ENCODE measurements around the gene ITGB1. TPM values are rescaled to one million over a fixed set of nuclear protein-coding genes. Genes with fewer than 3 reads are reported as not detected.
A peak's percentile ranks its signal among the peaks of the same experiment; 100 is the strongest.

The ITGB1 gene
- total and polyA plus RNA-seq, 10 donors: 31.5 to 555 (median 316) TPM

GRCh38 chr10:32990811-32991210 lies 32.8 kb upstream of the ITGB1 start:
- Histone ChIP-seq H3K27me3 (replicated peaks in 1 of 7) (no peaks in the 10 kb centered on the region), H3K27ac (no peak overlapping the region), H3K9me3 (peaks cover 0 to 8% (median 0%) of the 10 kb centered on the region in 8 donors), H3K36me3 (no peaks in the 10 kb centered on the region), H3K4me1 (peaks cover 0 to 13% (median 7%) of the 10 kb centered on the region in 6 donors), H3K4me3 (no peak overlapping the region)
- TF ChIP-seq POLR2AphosphoS5 (IDR thresholded peaks at IDR 0.05): no peak
- TF ChIP-seq, protein P1, sequence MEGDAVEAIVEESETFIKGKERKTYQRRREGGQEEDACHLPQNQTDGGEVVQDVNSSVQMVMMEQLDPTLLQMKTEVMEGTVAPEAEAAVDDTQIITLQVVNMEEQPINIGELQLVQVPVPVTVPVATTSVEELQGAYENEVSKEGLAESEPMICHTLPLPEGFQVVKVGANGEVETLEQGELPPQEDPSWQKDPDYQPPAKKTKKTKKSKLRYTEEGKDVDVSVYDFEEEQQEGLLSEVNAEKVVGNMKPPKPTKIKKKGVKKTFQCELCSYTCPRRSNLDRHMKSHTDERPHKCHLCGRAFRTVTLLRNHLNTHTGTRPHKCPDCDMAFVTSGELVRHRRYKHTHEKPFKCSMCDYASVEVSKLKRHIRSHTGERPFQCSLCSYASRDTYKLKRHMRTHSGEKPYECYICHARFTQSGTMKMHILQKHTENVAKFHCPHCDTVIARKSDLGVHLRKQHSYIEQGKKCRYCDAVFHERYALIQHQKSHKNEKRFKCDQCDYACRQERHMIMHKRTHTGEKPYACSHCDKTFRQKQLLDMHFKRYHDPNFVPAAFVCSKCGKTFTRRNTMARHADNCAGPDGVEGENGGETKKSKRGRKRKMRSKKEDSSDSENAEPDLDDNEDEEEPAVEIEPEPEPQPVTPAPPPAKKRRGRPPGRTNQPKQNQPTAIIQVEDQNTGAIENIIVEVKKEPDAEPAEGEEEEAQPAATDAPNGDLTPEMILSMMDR (IDR thresholded peaks at IDR 0.05 in 8 of 11, conservative IDR thresholded peaks at IDR 0.05 in 3 of 11): no peak
- no peak for DNase-seq
- intact Hi-C loops (cut with DNase I; ENCODE audit: low total_unique reads): no loop called here

DNA sequence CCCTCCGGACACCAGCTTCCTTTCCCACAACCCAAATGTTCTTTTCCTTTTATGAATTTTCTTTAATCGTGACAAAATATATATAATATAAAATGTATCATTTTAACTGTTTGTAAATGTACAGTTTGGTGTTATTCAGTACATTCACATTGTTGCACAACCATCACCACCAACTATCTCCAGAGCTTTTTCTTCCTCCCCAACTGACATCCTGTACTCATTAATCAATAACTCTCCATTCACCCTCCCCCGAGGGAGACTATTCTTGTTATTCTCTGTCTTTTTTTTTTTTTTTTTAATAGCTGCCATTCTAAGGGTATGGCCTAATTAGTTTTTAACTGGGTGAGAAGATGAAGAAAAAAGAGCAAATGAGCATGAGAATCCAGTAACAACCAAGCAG lies 30.6 kb upstream of the ITGB1 start:
- intact Hi-C loops (cut with DNase I; ENCODE audit: low total_unique reads): no loop called here
- TF ChIP-seq POLR2A (IDR thresholded peaks at IDR 0.05): no peak
- TF ChIP-seq, protein P1 (IDR thresholded peaks at IDR 0.05 in 8 of 11, conservative IDR thresholded peaks at IDR 0.05 in 3 of 11): no peak
- TF ChIP-seq POLR2AphosphoS5 (IDR thresholded peaks at IDR 0.05): no peak
- peaks cover 0 to 6% (median 0%) of the 10 kb centered on the region in 8 donors for H3K9me3 ChIP-seq
- peaks cover 0 to 17% (median 11%) of the 10 kb centered on the region in 6 donors for H3K4me1 ChIP-seq
- 60 to 75% (median 62%) methylated on average over 3 of the region's 3 CpGs for WGBS, 5 donors
- H3K4me3 ChIP-seq: no peak overlapping the region
- no peak for DNase-seq
- no peaks in the 10 kb centered on the region for H3K27me3 ChIP-seq (replicated peaks in 1 of 7)
- no peaks in the 10 kb centered on the region for H3K36me3 ChIP-seq
- no peak overlapping the region for H3K27ac ChIP-seq

- WGBS, 5 donors: 80 to 93% (median 89%) methylated on average over 1 of the region's 1 CpG
- intact Hi-C loops (cut with DNase I; ENCODE audit: low total_unique reads): no loop called here
- no peak overlapping the region for H3K4me3 ChIP-seq
- DNase-seq: no peak
- H3K9me3 ChIP-seq: peaks cover 0 to 6% (median 0%) of the 10 kb centered on the region in 8 donors
- TF ChIP-seq, protein P1 (IDR thresholded peaks at IDR 0.05 in 8 of 11, conservative IDR thresholded peaks at IDR 0.05 in 3 of 11): no peak
- no peak for TF ChIP-seq POLR2A (IDR thresholded peaks at IDR 0.05)
- TF ChIP-seq POLR2AphosphoS5 (IDR thresholded peaks at IDR 0.05): no peak
- peaks cover 6 to 31% (median 22%) of the 10 kb centered on the region in 6 donors for H3K4me1 ChIP-seq
- H3K27me3 ChIP-seq (replicated peaks in 1 of 7): no peaks in the 10 kb centered on the region
- no peaks in the 10 kb centered on the region for H3K36me3 ChIP-seq
- no peak overlapping the region for H3K27ac ChIP-seq
Measured at GRCh38 chr10:32987172-32987571, 29.1 kb upstream of the ITGB1 start.

DNA sequence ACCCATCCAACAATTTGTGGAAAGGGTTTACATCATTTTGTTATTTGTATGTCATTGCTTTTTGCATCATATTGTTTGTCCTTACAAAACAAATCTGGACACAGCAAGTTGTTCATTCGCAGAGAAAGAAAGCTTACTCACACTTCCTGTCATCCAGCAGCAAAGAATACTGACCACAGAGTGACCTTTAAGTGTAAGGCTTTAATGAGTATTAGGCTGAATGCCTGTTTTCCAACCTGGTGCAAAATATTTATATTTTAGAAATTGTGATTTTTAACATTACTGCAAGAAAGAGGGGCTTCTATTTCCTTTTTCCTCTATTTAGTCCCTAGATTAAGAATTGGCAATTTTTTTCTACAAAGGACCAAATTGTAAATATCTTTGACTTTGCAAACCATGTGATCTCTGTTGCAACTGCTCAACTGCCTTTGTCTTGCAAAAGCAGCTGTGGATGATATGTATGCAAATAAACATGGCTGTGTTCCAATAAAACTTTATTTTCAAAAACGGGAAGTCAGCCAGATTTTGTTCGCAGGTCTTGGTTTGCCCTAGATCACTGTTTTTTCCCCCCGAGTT lies 27.8 kb upstream of the ITGB1 start:
- Histone ChIP-seq H3K36me3 (no peaks in the 10 kb centered on the region), H3K27ac (peak overlapping the region in 7 of 8 donors; percentile 10 to 75 (median 49))
- intact Hi-C loops (cut with DNase I; ENCODE audit: low total_unique reads): no loop called here

More for the DNA sequence above, 27.8 kb upstream of the ITGB1 start:
- Histone ChIP-seq H3K9me3 (peaks cover 0 to 3% (median 0%) of the 10 kb centered on the region in 8 donors), H3K27me3 (replicated peaks in 1 of 7) (no peaks in the 10 kb centered on the region), H3K4me1 (peaks cover 18 to 44% (median 35%) of the 10 kb centered on the region in 6 donors), H3K4me3 (no peak overlapping the region)
- 40 to 59% (median 42%) methylated on average over 4 of the region's 4 CpGs for WGBS, 5 donors
- TF ChIP-seq, protein P1 (IDR thresholded peaks at IDR 0.05 in 8 of 11, conservative IDR thresholded peaks at IDR 0.05 in 3 of 11): no peak
- peak in 1 of 3 donors; percentile 31 for TF ChIP-seq POLR2AphosphoS5 (IDR thresholded peaks at IDR 0.05)
- no peak for DNase-seq
